Chondrocyte (in vitro differentiated cells): ENCODE results near the gene HS3ST4. TPM values are rescaled to one million over a fixed set of nuclear protein-coding genes. Genes with fewer than 3 reads are reported as not detected.

Experiments
- DNase-seq: peaks from one replicate; pipeline ENCODE4 v3.0.0; 2021; ENCODE audit warnings: mixed read lengths, low spot score
- H3K27ac Mint-ChIP-seq: one replicate; pipeline ENCODE4 v1.8.0; 2021; ENCODE audit warnings: mild to moderate bottlenecking, moderate library complexity, mixed read lengths; ENCODE audit not compliant: unreplicated experiment
- H3K27me3 Mint-ChIP-seq: 2 replicates; pipeline ENCODE4 v1.8.0; 2021; ENCODE audit warnings: low read depth, mixed read lengths
- H3K36me3 Mint-ChIP-seq: 2 replicates; pipeline ENCODE4 v1.8.0; 2021; ENCODE audit warnings: low read depth, mixed read lengths
- H3K4me1 Mint-ChIP-seq: 2 replicates; pipeline ENCODE4 v1.8.0; 2021; ENCODE audit warnings: low read depth, mild to moderate bottlenecking, mixed read lengths
- H3K4me3 Mint-ChIP-seq: one replicate; pipeline ENCODE4 v1.8.0; 2021; ENCODE audit warnings: mild to moderate bottlenecking, moderate library complexity, mixed read lengths; ENCODE audit not compliant: unreplicated experiment
- H3K9me3 Mint-ChIP-seq: 2 replicates; pipeline ENCODE4 v1.8.0; 2021; ENCODE audit warnings: low read depth, mixed read lengths
- total RNA-seq: library from RNA; stranded (reverse); gene quantifications from 3 replicates; pipeline ENCODE4 v1.2.1, GENCODE V29; 2021
- TF ChIP-seq, protein P1 (sequence below): fragments of 200-600 bp; sonication (generic); IDR thresholded peaks from 2 replicates; pipeline ENCODE4 v1.5.0; 2021; ENCODE audit warnings: antibody characterized with exemption, mild to moderate bottlenecking, moderate library complexity

Gene HS3ST4
- total RNA-seq, 1 donor from 2014 or later = not detected

- TF ChIP-seq, protein P1, sequence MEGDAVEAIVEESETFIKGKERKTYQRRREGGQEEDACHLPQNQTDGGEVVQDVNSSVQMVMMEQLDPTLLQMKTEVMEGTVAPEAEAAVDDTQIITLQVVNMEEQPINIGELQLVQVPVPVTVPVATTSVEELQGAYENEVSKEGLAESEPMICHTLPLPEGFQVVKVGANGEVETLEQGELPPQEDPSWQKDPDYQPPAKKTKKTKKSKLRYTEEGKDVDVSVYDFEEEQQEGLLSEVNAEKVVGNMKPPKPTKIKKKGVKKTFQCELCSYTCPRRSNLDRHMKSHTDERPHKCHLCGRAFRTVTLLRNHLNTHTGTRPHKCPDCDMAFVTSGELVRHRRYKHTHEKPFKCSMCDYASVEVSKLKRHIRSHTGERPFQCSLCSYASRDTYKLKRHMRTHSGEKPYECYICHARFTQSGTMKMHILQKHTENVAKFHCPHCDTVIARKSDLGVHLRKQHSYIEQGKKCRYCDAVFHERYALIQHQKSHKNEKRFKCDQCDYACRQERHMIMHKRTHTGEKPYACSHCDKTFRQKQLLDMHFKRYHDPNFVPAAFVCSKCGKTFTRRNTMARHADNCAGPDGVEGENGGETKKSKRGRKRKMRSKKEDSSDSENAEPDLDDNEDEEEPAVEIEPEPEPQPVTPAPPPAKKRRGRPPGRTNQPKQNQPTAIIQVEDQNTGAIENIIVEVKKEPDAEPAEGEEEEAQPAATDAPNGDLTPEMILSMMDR = no peak
- Mint-ChIP-seq H3K27ac (no peak overlapping the region), H3K36me3 (no peaks in the 10 kb centered on the region), H3K27me3 (peaks cover 2% of the 10 kb centered on the region), H3K4me3 (no peak overlapping the region), H3K4me1 (no peaks in the 10 kb centered on the region), H3K9me3 (no peaks in the 10 kb centered on the region)
- DNase-seq = no peak
Measured at GRCh38 chr16:26128296-26128695, 436.5 kb downstream of the HS3ST4 start.

GRCh38 chr16:26129997-26130396 is 438.2 kb downstream of the HS3ST4 start:
- H3K4me1 Mint-ChIP-seq = no peaks in the 10 kb centered on the region
- no peak overlapping the region for H3K4me3 Mint-ChIP-seq
- TF ChIP-seq, protein P1 = no peak
- no peak overlapping the region for H3K27ac Mint-ChIP-seq
- H3K27me3 Mint-ChIP-seq = peaks cover 2% of the 10 kb centered on the region
- no peaks in the 10 kb centered on the region for H3K36me3 Mint-ChIP-seq
- no peaks in the 10 kb centered on the region for H3K9me3 Mint-ChIP-seq
- DNase-seq = no peak

GRCh38 chr16:26133416-26134093 is 441.8 kb downstream of the HS3ST4 start:
- Mint-ChIP-seq H3K4me3 (no peak overlapping the region), H3K27ac (no peak overlapping the region), H3K9me3 (no peaks in the 10 kb centered on the region), H3K27me3 (no peaks in the 10 kb centered on the region), H3K36me3 (no peaks in the 10 kb centered on the region), H3K4me1 (no peaks in the 10 kb centered on the region)
- no peak for DNase-seq
- TF ChIP-seq, protein P1 = no peak

GRCh38 chr16:26134588-26134987 is 442.8 kb downstream of the HS3ST4 start:
- Mint-ChIP-seq H3K4me1 (no peaks in the 10 kb centered on the region), H3K4me3 (no peak overlapping the region), H3K27ac (no peak overlapping the region), H3K36me3 (no peaks in the 10 kb centered on the region), H3K9me3 (no peaks in the 10 kb centered on the region), H3K27me3 (no peaks in the 10 kb centered on the region)
- DNase-seq = no peak
- TF ChIP-seq, protein P1 = no peak

DNA sequence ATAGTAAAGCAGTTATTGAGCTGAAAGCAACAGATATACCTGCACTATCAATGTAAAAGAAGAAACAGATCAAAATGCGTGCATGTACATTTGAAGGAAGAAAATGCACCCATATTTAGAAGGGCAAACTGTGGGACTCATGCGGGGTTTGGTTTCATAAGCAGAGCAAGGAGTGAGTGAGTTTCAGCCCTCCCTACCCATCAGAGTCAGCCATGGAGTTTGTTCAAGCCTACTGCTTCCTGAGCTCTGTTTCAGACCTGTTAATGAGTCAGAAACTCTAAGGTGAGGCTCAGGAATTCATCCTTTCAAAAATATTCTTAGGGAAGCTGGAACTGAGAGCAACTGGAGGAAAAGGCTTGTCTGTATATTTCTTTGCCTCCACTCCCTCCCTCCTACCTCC is 446.2 kb downstream of the HS3ST4 start:
- TF ChIP-seq, protein P1 = no peak
- Mint-ChIP-seq H3K4me1 (no peaks in the 10 kb centered on the region), H3K36me3 (no peaks in the 10 kb centered on the region), H3K9me3 (no peaks in the 10 kb centered on the region), H3K27ac (no peak overlapping the region), H3K27me3 (no peaks in the 10 kb centered on the region), H3K4me3 (no peak overlapping the region)
- DNase-seq = no peak
